Measurements from ENCODE around the gene CCDC89. TPM values are rescaled to one million over a fixed set of nuclear protein-coding genes. Genes with fewer than 3 reads are reported as not detected.
A peak's percentile ranks its signal among the peaks of the same experiment; 100 is the strongest.

CCDC89 gene
- total and polyA plus RNA-seq, 2 of the 4 experiments (the other 2 are of a cell fraction), result 4.0 to 7.9 TPM

DNA sequence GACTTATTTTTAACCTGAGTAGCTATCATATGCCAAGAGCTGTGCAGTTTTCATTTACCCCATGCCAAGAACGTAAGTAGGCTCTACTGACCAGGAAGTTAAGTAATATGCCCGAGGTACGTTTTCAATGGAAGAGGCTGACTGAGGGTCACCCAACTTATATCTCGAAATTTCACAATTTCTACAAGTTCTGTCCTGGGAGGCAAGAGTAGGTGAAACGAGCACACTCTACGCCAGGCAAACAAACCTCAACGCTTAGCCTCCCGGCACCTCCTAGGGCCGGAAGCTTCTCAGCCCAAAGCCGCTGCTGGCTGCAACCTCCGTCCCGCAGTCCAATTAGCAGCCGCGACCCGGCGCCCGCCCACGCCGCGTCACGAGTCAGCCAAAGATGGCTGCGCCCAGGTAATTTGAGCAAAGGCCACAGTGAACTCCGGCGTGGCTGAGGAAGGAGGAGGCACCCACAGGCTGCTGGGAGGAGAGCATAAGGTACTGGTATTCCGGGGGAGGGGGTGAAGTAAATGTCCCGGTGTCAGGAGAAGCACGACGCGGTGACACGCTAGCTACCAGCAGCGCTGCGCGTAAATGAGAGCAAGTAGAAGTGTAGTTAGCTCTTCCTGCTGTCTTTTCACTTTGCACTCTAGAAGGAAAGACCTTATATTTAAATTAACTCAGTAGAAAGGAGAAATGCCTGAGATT is 38.2 kb downstream of the CCDC89 start, which contains the start of gene TMEM126A:
Gene TMEM126A, plus strand, starts transcription at position 364 of the 696 bp plus-strand sequence. CDS start 2,289 bp downstream, outside the sequence.
- Histone ChIP-seq H2AFZ (replicated peaks; ENCODE audit: low read length, poor library complexity) (peak within 1 kb of the TSS; percentile 94), H3K56ac (ENCODE audit: extremely low read depth, insufficient read depth, low read length) (peak within 1 kb of the TSS; percentile 88), H3K4me2 (ENCODE audit: low read depth, low read length) (peak within 1 kb of the TSS; percentile 84), H3K18ac (ENCODE audit: low read depth, low read length) (peak within 1 kb of the TSS; percentile 52; the same call in 1 of the 2 replicates), H3K23ac (ENCODE audit: low read depth, low read length) (peak within 1 kb of the TSS; percentile 86; the same call in 1 of the 2 replicates), H3K9ac (ENCODE audit: low read depth, low read length) (peak within 1 kb of the TSS; percentile 87), H4K91ac (ENCODE audit: insufficient read depth, low read depth, low read length) (peak within 1 kb of the TSS; percentile 77), H2BK15ac (ENCODE audit: low read depth, low read length) (peak within 1 kb of the TSS; percentile 6; the same call in 1 of the 3 replicates), H3K9me3 (ENCODE audit: control insufficient read depth, insufficient read depth, low read length) (no peaks in the 10 kb centered on the region), H3K4ac (ENCODE audit: low read depth, low read length) (peak within 1 kb of the TSS; percentile 83), H4K5ac (ENCODE audit: low read depth, low read length) (peak within 1 kb of the TSS; percentile 93), H2AK5ac (ENCODE audit: low read depth, low read length) (peak within 1 kb of the TSS; percentile 44), H3K4me3 (ENCODE audit: insufficient read depth, low read depth, low read length) (peak within 1 kb of the TSS; percentile 89), H3K14ac (replicated peaks; ENCODE audit: low read depth, low read length) (peak within 1 kb of the TSS; percentile 91), H2BK120ac (ENCODE audit: low read depth, low read length) (peak within 1 kb of the TSS; percentile 64), H2BK20ac (ENCODE audit: low read depth, low read length) (no peak within 1 kb of the TSS), H4K20me1 (ENCODE audit: insufficient read depth, low read length) (no peaks in the 10 kb centered on the region), H2BK5ac (ENCODE audit: low read depth, low read length, poor library complexity, severe bottlenecking) (peak within 1 kb of the TSS; percentile 73), H3K27ac (ENCODE audit: insufficient read depth, low read length) (peak within 1 kb of the TSS; percentile 75), H2AK9ac (replicated peaks; ENCODE audit: low read depth, low read length, poor library complexity) (no peak within 1 kb of the TSS), H4K8ac (ENCODE audit: low read depth in 2 of 2, low read length in 2 of 2) (peak within 1 kb of the TSS; percentile 98), H3K36me3 (ENCODE audit: control insufficient read depth, insufficient read depth, low read length) (peaks cover 2% of the 10 kb centered on the region), H3K27me3 (ENCODE audit: control insufficient read depth, insufficient read depth, low read length) (no peaks in the 10 kb centered on the region), H3K9me1 (ENCODE audit: insufficient read depth, low read length) (no peaks in the 10 kb centered on the region), H3K79me1 (ENCODE audit: low read depth in 1 of 2, low read length in 2 of 2) (peaks cover 16 to 39% of the 10 kb centered on the region in 2 experiments), H3K4me1 (ENCODE audit: control insufficient read depth, insufficient read depth, low read length) (no peaks in the 10 kb centered on the region)
- dilution Hi-C loops (cut with HindIII; ENCODE audit: low sequenced_read_pairs, unreplicated experiment) (no loop called here), intact Hi-C loops (cut with micrococcal nuclease) (no loop called here), in situ Hi-C loops (cut with MboI; ENCODE audit: low sequenced_read_pairs) (no loop called here)
- WGBS, 2 experiments (ENCODE audit: extremely low coverage in 2 of 2, insufficient read length in 1 of 2), result 0% methylated on average over 1 of the region's 33 CpGs; no CpG with 5 or more reads in 1 of the 2 experiments
- no TSS peak for BruUV-seq (replicated peaks)
- ChIA-PET POLR2A (ENCODE audit: unreplicated experiment) (interaction anchor here (0.8 kb wide), 1 partner anchor 8 kb away, joined by 3 read pairs; no protein-coding TSS in a partner anchor), CTCF (interaction anchor here (0.7 kb wide), 1 partner anchor 14 kb away, joined by 3 read pairs; no protein-coding TSS in a partner anchor)
- no peak for TF ChIP-seq NFE2L2 (IDR thresholded peaks at IDR 0.05; ENCODE audit: low read depth, low read length)
- peak; percentile 77 for TF ChIP-seq BHLHE40 (IDR thresholded peaks at IDR 0.05; ENCODE audit: low read depth, low read length)
- TF ChIP-seq, protein P1, sequence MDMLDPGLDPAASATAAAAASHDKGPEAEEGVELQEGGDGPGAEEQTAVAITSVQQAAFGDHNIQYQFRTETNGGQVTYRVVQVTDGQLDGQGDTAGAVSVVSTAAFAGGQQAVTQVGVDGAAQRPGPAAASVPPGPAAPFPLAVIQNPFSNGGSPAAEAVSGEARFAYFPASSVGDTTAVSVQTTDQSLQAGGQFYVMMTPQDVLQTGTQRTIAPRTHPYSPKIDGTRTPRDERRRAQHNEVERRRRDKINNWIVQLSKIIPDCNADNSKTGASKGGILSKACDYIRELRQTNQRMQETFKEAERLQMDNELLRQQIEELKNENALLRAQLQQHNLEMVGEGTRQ (IDR thresholded peaks at IDR 0.05; ENCODE audit: low read depth, low read length), result peak; percentile 76
- peak; percentile 79; the same call in 1 of the 2 replicates for TF ChIP-seq POLR2A (IDR thresholded peaks at IDR 0.05; ENCODE audit: low read depth, low read length)
- TF ChIP-seq RFX5 (IDR thresholded peaks at IDR 0.05; ENCODE audit: low read depth, low read length), result no peak
- TF ChIP-seq MXI1 (IDR thresholded peaks at IDR 0.05; ENCODE audit: borderline replicate concordance, low read depth, low read length), result peak; percentile 69; the same call in 1 of the 2 replicates
- ATAC-seq (ENCODE audit: low read depth) (peak; percentile 99), DNase-seq (peak; percentile 75)

Measured in IMR-90 (cell line).